HUDEP-2 (cell line): ENCODE results near the gene KCNMB2.

Source experiments
- DNase-seq, 76 experiments: peaks; one replicate each; lab custom pipeline; 2025; ENCODE audit not compliant: unreplicated experiment in 76 of 76; lab: John Stamatoyannopoulos, UW

The KCNMB2 gene

GRCh38 chr3:178745861-178746655 lies 209.8 kb downstream of the KCNMB2 start:
- DNase-seq = peak in 1 of 76 experiments; percentile 0

DNA sequence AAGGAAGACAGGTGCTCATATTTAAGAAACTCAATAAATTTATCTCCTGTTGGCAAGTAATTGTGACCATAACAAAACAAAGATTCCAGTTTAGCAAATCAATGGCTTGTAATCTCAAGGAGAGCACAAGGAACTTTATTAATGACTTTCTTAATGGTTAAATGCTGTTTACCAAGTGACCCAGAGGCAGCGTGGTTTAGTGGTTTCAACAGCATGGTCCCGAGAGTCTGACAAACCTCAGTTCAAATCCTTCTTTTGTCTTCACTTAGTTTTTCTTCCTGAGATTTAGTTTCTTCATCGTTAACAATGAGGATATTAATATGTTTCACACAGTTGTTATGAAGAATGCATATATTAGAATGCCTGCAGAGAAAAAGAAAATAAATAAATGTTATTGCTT lies 212.6 kb downstream of the KCNMB2 start:
- no peak for DNase-seq

GRCh38 chr3:178749471-178749870 lies 213.2 kb downstream of the KCNMB2 start:
- no peak for DNase-seq

- DNase-seq = no peak
These were observed 214.5 kb downstream of the KCNMB2 start for GRCh38 chr3:178750639-178751300.

- no peak for DNase-seq
These were observed 216.6 kb downstream of the KCNMB2 start for GRCh38 chr3:178752843-178753242.

- DNase-seq = no peak
These were observed 218.7 kb downstream of the KCNMB2 start for GRCh38 chr3:178754852-178755510.

GRCh38 chr3:178761024-178761423 lies 224.8 kb downstream of the KCNMB2 start:
- DNase-seq = no peak

- DNase-seq = no peak
These were observed 225.2 kb downstream of the KCNMB2 start for GRCh38 chr3:178761461-178761860.

GRCh38 chr3:178762385-178762784 lies 226.1 kb downstream of the KCNMB2 start:
- no peak for DNase-seq

DNA sequence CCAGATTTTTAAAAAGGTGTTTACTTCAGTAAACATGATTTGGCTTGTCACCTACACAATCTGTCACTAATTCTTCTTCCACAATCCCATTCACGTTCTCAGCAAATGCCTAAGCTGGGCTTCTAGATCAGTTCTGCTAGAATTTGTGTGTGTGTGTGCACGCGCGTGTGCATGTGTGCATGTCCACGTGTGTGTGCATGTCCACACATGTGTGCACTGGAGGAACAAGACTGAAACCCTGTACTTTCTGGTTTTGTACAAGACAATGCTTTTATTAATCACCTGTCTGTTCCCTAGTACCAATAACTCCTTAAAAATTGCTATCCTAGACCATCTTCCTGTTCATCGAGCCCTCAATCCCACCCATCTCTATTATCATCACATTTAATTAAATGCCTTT lies 229.2 kb downstream of the KCNMB2 start:
- DNase-seq = no peak

DNA sequence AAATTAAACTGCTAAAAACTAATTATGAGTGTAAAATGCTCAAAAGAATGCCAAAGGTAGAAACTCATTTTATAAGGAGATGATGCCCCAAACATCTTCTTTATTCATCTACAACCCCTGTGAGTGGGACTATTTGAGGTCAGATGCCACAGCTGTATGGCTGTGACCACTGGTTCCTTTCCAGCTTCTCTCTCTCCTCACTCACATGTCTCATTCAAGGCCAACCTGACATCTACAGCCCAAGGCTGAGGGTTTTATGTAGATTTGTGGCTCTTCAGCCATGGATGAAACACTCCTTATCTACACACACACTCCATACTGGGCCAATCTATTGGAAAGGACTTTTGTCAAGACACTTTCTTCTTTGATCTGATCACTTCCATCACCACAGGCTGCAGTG lies 231.3 kb downstream of the KCNMB2 start:
- DNase-seq = no peak

- DNase-seq = no peak
These were observed 232.0 kb downstream of the KCNMB2 start for GRCh38 chr3:178768072-178768864.

GRCh38 chr3:178771511-178771910 lies 235.3 kb downstream of the KCNMB2 start:
- DNase-seq = no peak

DNA sequence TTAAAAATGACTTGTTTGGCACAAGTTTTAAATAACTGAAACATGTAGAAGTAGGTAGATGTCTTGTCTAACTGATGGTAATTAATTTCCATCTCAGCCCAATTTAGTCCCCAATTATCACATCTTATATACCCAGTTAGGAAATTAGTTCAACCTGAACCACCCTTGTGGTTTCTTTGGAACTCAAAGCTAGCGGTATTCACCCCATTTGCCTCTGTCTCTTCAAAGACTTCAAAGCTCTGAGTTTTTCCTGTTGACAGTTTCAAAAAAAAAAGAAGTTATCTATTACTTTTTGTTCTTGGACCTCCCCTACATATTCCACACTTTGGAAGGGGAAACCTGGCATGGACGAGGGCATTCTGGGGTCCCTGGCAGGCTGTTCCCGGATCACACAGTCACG lies 236.5 kb downstream of the KCNMB2 start:
- DNase-seq = no peak

GRCh38 chr3:178773358-178773757 lies 237.1 kb downstream of the KCNMB2 start:
- DNase-seq = no peak

- no peak for DNase-seq
These were observed 241.6 kb downstream of the KCNMB2 start for GRCh38 chr3:178777718-178778411.

GRCh38 chr3:178778589-178778988 lies 242.4 kb downstream of the KCNMB2 start:
- no peak for DNase-seq

DNA sequence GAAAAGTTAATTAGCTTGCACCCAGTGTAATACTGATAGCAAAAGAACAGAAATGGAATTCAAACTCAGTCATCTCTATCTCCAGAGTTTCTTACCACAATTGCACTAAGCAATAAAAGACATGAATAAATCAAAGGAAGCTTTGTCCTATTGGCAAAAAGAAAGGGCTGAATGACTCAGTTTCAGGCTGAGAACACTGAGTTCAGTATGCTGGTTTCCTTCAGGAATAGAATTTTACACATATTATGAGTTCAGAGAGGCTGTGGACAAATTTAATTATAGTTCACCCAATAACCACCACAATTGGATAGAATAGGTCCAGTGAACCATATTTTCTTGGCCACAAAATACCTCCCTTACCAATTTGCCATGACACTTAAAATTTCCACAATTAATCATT lies 249.7 kb downstream of the KCNMB2 start:
- DNase-seq = no peak

GRCh38 chr3:178787960-178788359 lies 251.7 kb downstream of the KCNMB2 start:
- no peak for DNase-seq

DNA sequence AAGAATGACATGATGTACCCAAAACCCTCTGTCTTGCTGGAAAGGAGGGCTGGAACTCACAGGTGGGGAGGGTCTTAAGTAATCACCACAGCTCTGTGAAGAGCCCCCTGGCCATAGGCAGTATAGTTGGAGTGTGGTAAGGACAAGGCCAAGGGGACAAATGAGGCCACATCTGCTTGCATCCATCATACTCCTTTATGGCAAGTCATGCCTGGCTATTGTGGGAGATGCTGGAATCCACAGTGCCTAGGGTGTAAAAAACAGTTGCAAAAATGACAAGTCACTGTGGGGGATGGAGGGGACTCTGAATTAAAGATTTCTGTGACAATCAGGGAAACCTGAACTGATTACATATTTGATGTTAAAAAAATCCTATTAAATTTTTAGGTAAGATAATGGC lies 258.5 kb downstream of the KCNMB2 start:
- no peak for DNase-seq
